Measurements from ENCODE around the gene NRXN3. TPM values are rescaled to one million over a fixed set of nuclear protein-coding genes. Genes with fewer than 3 reads are reported as not detected.

The NRXN3 gene
- total RNA-seq, 1 experiment from 2014 or later = not detected

DNA sequence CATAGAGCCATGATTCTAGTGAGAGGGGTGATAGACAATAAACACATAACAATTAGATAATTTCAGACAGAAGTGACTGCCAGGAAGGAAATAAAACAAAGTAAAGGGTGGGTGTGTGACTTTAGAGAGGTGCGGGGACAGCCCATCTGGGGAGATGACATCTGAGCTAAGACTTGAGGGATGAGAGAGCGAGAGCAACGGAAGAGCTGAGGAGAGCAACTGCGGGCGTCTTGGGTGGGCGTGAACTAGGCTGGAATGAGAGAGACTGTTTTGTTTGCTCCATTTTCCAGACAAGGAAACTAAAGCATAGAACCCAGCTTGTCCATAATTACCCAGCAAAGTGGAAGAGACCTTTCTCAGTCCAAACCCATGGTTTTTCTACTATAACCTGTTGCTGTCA, 25.3 kb downstream of the NRXN3 start:
- DNase-seq (ENCODE audit: low read depth, low spot score) = no peak
- H3K4me1 ChIP-seq (ENCODE audit: control insufficient read depth in 1 of 2, insufficient read depth in 2 of 2, low read length in 2 of 2) = no peaks in the 10 kb centered on the region

More for the DNA sequence above, 25.3 kb downstream of the NRXN3 start:
- intact Hi-C loops (cut with micrococcal nuclease) = no loop called here
- Histone ChIP-seq H3K36me3 (ENCODE audit: control insufficient read depth in 1 of 2, insufficient read depth in 2 of 2, low read length in 2 of 2) (no peaks in the 10 kb centered on the region), H3K4me3 (replicated peaks in 1 of 2; ENCODE audit: low read depth in 1 of 2, low read length in 2 of 2) (no peak overlapping the region), H2AFZ (ENCODE audit: low read depth, low read length, poor library complexity, severe bottlenecking) (no peak overlapping the region), H3K79me2 (ENCODE audit: insufficient read depth, low read length) (no peaks in the 10 kb centered on the region), H3K9me2 (ENCODE audit: insufficient read depth) (no peaks in the 10 kb centered on the region), H3K27me3 (ENCODE audit: insufficient read depth, low read length) (peaks cover 18% of the 10 kb centered on the region), H3K9ac (ENCODE audit: low read length) (no peak overlapping the region), H3K4me2 (ENCODE audit: low read length) (no peak overlapping the region), H3K9me3 (ENCODE audit: control insufficient read depth in 1 of 2, insufficient read depth in 1 of 2, low read depth in 1 of 2, low read length in 2 of 2) (no peaks in the 10 kb centered on the region), H4K20me1 (ENCODE audit: insufficient read depth) (no peaks in the 10 kb centered on the region), H3K27ac (ENCODE audit: low read depth, low read length) (no peak overlapping the region)
- ATAC-seq = no peak
- RAD21 ChIA-PET (ENCODE audit: low non-redundant PET in 1 of 2, low total read pairs in 2 of 2, uncharacterized antibody in 2 of 2, unreplicated experiment in 2 of 2) = no interaction called here
- BruUV-seq (replicated peaks) = no TSS peak
- CTCF ChIA-PET = no interaction called here
- POLR2A ChIA-PET = interaction anchor here (0.6 kb wide), 1 partner anchor 8 kb away, joined by 3 read pairs; no protein-coding TSS in a partner anchor
- TF ChIP-seq ZFX (IDR thresholded peaks at IDR 0.05) (no peak), SIN3A (IDR thresholded peaks at IDR 0.05; ENCODE audit: low read depth) (no peak), CEBPB (IDR thresholded peaks at IDR 0.05; ENCODE audit: low read depth) (no peak), YY1 (IDR thresholded peaks at IDR 0.05; ENCODE audit: extremely low read depth, insufficient replicate concordance, low read depth, low read length) (no peak), EZH2phosphoT487 (IDR thresholded peaks at IDR 0.05; ENCODE audit: borderline replicate concordance) (no peak), SRF (IDR thresholded peaks at IDR 0.05; ENCODE audit: low read depth) (no peak), REST (IDR thresholded peaks at IDR 0.05; ENCODE audit: low read depth) (no peak)
- TF ChIP-seq, protein P1, sequence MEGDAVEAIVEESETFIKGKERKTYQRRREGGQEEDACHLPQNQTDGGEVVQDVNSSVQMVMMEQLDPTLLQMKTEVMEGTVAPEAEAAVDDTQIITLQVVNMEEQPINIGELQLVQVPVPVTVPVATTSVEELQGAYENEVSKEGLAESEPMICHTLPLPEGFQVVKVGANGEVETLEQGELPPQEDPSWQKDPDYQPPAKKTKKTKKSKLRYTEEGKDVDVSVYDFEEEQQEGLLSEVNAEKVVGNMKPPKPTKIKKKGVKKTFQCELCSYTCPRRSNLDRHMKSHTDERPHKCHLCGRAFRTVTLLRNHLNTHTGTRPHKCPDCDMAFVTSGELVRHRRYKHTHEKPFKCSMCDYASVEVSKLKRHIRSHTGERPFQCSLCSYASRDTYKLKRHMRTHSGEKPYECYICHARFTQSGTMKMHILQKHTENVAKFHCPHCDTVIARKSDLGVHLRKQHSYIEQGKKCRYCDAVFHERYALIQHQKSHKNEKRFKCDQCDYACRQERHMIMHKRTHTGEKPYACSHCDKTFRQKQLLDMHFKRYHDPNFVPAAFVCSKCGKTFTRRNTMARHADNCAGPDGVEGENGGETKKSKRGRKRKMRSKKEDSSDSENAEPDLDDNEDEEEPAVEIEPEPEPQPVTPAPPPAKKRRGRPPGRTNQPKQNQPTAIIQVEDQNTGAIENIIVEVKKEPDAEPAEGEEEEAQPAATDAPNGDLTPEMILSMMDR (IDR thresholded peaks at IDR 0.05 in 2 of 3, conservative IDR thresholded peaks at IDR 0.05 in 1 of 3; ENCODE audit: borderline replicate concordance in 1 of 3, insufficient read depth in 1 of 3, low read depth in 2 of 3, low read length in 2 of 3) = no peak

Measured in HCT116 (cell line).